GM18498 (cell line): ENCODE data around the gene PLBD2.
"Not testable (repeated sequence)": the region's sequence is repeated elsewhere in the genome, so short reads cannot be mapped to it uniquely, and the experiment has no call there.

Source experiments
- ATAC-seq: cut with Tn5 transposase; IDR thresholded peaks from one replicate; pipeline ENCODE4 v1.9.1; 2021; ENCODE audit warnings: mild to moderate bottlenecking, moderate library complexity; ENCODE audit not compliant: unreplicated experiment

PLBD2 gene

DNA sequence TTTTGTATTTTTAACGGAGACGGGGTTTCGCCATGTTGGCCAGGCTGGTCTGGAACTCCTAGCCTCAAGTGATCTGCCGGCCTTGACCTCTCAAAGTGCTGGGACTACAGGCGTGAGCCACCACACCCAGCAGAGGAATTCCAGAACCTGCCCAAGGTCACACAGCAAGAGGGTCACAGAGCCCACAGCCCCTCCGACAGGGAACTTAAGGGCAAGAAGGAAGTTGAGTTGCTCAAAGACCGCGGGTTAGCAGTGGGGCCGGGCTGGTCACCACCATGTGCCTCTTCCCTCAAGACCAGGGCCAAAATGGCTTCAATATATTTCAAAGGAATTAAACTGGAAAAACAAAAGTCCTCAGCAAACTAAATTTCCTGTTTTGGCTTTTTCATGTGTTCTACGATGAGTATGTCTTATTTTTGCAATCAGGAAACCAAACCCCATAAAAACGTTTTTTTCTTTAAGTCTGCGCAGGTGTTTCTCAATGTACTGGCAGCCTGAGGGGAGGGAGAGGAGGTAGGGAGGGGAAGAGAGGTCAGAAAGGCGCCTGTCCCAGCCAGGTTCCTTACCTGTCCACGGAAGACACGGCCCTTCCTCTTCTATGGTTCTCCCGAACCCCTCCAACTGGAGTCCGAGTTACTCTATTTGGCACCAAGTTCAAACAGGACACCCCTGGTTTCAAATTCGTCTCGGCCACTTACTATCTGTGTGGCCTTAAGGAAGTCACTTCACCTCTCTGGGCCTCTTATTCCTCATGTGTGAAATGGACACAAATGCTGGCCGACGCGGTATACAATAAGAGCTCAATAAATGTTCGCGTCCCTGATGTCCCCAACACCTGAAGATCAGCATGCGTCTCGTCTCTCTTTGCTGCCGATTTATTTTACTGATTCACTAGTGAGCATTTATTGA lies 24.3 kb upstream of the PLBD2 start:
- peak; percentile 18 for ATAC-seq

DNA sequence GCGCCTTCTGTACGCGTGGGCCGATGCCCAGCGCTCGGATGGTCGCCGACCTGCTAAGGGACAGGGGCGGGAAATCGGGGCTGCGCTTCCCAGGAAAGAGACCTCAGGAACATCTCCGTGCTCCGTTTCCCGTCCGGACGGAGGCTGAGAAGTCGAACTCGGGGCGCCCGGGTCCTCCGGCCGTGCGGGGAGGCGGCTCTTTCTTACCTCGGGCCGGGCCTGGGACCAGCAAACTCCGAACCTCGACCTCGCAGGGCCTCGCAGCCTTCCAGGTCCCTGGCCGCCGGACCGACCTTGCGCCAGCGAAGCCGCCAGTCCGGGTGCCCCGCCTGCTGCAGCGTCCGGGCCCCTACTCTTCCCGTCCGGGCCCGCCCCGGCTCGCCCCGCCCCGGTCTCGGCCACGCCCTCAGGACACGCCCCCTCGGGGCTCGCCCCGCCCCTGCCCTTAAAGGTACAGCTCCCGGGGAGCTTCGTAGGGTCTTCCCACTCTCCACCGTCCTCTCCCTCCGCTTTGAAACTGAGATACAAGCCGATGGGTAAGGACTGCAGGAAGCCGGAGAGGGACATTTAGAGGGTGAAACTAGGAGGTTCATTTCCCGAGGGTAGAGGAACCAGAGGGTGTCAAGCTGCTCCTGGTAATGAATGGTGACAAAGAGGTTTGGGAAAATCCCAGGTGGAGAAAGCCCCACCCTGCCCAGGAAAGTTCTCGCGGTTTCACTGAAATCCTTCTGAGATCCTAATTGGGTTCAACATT lies 23.4 kb upstream of the PLBD2 start, which contains the start of gene SLC8B1:
SLC8B1 (minus strand) TSS at position 324 of the 754 bp plus-strand sequence. CDS start 2,231 bp downstream, outside the sequence.
- ATAC-seq, result peak; percentile 99

DNA sequence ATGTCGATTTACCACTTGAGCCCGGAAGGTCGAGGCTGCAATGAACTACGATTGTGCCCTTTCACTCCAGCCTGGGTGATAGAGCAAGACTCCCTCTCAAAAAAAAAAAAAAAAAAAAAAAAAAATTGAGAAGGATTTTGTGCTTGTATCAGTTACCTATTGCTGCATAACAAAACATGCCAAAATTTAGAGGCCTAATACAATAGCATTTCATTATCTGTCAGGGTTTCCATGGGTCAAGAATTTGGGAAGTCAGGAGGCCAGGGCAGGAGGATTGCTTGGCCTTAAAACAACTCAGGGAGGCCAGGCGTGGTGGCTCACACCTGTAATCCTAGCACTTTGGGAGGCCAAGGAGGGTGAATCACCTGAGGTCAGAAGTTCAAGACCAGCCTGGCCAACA lies 18.8 kb upstream of the PLBD2 start:
- ATAC-seq, result no peak

DNA sequence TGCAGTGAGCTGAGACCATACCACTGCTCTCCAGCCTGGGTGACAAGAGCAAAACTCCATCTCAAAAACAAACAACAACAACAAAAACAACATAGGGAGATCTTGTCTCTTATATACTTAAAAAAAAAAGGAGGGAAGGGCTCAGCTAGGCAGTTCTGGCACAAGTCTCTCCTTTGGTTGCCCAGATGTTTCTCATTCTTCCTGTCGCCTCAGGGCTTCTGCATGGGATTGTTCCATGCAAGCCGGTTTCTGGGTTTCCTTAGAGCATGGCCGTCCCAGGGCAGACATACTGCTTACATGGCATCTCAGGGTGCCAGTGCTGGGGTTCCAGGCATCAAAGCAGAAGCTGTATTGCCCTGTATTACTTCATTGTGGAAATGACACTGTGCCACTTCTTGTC lies 18.3 kb upstream of the PLBD2 start:
- ATAC-seq, result no peak

DNA sequence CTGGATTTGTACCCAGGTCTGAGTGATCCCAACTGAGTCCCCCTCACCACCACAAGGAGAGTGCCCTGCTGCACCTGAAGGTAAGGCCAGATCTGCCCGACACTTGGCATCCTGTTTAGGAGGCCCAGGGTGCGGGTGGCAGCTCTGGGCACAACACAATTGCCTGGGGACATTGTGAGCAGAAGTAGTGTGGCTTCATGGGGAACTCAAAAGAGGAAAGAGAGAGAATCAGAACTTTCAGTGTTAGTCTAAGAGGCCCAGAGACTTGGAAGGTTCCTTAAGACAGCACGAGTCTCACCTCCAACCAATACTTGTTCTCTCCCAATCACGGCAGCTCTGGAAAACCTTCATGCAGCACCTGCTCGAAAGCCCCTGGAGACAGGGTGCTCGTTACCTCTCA lies 16.9 kb upstream of the PLBD2 start:
- no peak for ATAC-seq

DNA sequence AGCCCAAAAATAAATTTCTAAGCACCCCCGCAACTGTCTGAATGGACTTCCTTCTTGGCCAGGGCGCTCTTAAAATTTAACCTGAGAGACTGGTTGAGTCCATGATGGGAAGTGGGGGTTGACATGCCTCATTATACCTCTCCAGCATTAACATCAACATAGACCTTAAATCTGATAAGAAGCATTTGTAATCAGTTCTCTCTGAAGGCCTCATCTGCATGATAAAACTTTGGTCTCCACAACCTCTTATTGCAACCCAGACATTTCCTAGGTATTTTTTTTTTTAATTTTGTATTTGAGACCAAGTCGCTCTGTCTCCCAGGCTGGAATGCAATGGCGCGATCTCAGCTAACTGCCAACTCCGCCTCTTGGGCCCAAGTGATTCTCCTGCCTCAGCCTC lies 13.1 kb upstream of the PLBD2 start:
- ATAC-seq, result no peak

DNA sequence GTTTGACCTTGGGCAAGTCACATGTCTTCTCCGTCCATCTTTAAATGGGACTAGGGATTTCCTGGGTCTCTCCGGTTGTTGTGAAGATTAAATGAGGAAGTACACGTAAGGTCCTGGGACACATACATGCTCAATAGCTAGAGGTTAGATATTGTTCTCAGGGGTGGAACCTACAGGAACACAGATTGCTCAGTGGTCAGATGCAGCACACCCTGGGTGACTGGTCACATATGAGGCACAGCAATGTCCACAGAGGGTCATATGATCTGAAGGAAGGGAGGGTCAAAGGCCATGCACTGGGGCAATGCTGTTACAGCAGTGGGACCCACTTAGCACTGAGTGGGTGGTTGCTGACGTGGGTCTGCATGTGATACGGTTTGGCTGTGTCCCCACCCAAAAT lies 12.0 kb upstream of the PLBD2 start:
- no peak for ATAC-seq

DNA sequence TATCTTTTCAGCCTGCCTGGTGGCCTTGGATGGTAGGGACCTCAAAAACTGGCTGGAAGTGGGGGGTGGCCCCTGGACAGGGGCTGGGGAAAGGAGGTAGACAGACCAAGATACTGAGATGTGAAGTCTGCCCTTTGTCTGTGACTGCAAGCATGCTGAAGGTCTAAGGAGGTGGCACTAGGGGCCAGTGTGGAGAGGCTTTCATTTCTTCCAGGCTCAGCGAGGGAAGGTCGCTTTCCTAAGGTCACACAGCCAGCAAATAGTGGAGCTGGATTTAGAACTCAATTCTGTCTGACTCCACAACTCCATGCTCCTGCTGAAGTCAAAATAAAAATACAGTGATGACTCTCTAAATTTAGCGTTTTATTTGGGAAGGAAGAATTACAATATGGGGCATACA lies 11.3 kb upstream of the PLBD2 start:
- no peak for ATAC-seq

DNA sequence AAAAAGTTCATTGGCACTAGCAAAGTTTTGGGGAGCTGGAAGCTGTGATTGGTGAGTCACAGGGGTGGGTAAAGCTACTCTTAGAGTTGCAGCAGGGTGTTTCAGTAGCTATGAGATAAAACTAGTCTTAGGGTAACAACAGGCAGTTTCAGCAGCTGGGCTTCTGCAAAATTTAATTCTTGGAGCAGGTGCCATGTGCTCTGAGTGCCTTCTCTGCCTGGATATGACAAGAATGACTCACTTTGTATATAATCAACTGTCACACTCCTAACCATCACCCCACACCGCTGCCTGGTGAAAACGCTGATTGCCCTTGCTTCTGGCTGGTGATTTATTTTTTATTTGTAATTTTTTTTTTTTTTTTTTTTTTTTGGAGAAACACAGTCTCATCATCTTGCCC lies 10.5 kb upstream of the PLBD2 start:
- ATAC-seq, result no peak

DNA sequence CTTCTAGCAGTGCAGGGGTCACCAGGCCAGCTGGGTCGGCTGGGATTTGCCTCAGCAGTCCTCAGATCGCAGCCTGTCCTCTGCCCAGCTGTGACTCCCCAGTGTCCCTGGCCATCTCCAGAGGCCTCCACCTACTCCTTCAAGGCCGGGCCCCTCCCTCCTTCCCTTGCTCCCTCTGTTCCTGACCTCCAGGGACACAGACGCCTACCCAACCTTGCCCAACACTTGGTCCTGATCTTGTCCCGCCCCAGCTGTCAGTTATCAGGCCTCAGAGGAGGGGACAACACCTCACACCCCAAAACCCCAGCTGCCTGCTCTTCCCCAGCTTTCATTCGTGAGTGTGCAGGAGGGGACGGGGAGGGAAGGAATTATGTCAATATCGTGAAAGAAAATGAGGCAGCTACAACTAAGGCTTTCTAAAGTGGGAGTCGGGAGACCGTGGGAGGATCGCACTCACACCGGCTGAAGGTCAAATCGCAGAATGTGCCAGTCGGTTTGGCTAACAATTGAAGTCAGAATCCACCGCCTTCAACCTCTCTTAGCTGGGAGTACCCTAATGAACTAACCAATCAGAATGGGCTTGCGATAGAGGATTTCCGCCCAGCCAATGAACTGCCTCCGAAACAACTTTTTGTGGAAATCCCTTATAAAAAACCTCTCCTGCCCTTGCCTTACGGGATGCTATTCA lies 9.4 kb upstream of the PLBD2 start:
- no peak for ATAC-seq

DNA sequence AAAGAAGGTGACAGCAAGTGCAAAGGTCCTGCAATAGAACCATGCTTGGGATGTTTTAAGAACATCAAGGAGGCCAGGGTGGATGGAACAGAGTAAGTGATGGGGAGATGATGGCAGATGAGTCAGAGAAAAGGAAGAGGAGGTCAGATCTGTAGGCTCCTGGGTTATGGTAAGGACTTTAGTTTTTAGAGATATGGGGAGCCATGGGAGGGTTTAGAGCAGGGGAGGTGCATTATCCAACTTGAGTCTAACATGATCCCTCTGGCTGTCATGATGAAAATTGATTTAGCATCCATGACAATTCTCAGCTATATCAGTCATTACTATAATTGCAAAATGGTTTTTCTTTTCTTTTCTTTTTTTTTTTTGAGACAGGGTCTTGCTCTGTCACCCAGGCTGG lies 7.3 kb upstream of the PLBD2 start:
- no peak for ATAC-seq

DNA sequence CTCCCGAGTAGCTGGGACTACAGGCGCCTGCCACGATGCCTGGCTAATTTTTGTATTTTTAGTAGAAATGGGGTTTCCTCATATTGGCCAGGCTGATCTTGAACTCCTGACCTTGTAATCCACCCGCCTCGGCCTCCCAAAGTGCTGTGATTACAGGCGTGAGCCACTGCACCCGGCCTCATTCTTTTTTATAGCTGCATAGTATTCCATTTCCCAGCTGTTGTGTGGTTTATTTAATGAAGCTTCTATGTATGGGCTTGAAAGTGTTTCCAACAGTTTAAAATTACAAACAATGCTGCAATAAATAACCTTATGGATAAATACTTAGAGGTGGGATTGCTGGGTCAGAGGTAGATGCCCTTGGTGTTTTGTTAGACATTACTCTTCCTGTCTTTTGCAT lies 4.2 kb upstream of the PLBD2 start:
- ATAC-seq, result not testable (repeated sequence)

DNA sequence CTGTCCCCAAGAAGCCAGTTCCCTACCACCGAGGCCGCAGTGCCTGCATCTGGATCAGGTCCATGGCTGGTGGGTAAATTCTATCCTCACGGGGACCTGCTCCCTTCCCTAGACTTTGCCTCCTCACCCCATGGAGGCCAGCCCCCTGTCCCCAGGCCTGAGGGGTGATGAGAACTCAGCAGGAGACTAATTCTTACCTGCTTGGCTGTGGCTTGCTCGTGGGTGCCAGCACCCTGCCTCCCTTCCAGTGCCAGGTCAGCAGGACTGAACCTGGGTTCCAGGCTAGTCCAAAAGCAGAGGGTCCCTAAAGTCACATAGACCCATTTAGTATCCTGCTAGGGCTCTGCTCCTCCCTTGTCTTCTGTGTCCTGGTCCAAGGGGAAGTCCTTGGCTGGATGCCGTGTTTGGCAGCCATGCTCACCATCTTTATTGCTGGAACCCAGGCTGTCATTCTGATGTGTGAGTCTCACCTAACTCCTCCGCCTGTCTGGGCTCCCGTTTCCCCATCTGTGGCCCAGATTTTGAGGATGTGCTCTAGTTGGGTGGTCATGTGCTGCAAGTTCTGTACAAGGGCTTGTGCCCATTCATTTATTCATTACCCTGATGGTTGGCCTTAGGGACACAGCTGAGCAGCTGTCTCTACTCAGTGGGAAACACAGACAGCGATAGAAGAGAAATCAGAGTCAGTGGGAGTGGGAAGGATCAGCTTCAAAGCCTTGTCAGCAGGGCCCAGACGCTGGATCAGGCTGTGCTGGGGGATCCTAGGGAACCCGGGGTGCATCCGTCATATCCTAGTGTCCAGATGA lies 949 bp downstream of the PLBD2 start:
- no peak for ATAC-seq

DNA sequence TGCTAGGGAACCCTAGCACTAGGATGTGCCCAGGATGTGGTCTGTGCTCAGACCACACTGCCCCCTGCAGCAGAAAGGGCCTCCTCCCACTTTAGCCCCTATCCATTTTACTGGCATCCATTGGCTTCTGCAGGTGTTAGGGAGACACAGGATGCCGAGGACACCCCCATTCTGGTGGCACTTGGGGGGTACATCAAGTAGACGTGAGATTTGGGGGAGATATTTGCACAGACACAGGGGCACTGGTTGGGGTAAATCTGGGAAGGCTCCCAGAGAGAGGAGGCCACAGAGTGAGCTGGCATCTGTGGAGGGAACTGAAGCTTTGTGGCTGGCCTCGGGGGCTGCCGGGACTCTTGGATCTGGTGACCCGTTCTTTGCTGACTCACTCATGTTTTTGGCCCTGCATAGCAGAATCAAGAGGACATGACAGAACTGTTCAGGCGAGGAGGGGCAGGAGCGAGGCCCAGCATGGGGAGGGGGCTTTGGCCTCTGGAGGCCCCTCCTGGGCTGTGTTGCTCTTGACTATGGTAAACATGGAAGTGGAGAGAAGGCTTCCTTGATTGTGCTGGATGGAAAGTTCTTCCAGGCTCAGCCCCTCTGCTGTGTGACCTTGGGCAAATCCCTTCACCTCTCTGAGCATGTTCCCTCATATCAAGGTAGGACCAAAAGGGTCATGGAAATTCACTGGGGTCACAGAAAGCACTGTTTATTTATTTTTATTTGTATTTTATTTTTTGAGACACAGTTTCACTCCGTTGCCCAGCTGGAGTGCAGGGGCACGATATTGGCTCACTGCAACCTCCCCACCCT lies 1.8 kb downstream of the PLBD2 start:
- no peak for ATAC-seq

DNA sequence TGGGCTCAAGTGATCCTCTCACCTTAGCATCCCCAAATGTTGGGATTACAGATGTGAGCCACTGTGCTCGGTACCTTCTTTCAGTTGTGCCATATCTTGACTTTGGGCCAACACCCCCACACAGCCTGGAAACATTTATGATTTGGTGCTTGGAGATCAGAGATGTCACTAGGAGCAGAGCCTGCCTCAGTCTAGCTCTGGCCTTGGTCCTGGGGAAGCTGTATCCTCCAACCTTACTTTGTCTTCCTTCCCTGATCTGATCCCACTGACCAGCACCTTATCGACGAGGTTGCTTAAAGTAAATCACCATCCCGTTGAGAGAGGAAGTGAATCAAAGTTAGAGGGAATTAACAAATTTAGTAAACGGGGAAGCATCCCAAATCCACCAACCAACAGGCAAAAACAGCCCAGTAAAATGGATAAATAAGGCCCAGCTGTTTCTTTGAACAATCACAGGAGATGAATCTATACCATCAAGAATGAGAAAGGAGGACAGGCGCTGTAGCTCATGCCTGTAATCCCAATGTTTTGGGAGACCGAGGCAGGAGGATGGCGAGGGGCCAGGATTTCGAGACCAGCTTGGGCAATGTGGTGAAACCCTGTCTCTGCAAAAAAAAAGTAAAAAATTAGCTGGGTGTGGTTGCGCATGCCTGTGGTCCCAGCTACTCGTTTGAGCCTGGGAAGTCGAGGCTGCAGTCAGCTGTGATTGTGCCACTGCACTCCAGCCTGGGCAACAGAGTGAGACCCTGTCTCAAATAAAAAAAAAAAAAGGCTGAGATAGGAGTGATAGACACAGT lies 3.4 kb downstream of the PLBD2 start:
- no peak for ATAC-seq

DNA sequence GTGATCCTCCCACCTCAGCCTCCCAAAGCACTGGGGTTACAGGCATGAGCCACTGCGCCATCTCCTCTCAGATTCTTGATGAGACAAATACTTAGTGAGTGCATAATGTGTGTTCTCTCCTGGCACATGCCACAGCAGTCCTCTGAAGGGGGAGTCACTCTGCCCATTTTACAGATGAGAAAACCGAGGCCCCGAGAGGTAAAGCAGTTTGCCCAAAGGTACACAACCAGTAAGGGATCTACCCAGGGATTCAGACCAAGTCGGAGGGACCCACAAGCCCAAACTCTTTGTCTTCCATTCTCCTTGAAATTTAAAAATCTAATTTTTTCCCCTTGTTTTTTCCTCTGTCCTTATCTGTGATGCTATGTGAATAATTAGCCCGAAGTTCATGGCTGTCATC lies 6.3 kb downstream of the PLBD2 start:
- ATAC-seq, result no peak

DNA sequence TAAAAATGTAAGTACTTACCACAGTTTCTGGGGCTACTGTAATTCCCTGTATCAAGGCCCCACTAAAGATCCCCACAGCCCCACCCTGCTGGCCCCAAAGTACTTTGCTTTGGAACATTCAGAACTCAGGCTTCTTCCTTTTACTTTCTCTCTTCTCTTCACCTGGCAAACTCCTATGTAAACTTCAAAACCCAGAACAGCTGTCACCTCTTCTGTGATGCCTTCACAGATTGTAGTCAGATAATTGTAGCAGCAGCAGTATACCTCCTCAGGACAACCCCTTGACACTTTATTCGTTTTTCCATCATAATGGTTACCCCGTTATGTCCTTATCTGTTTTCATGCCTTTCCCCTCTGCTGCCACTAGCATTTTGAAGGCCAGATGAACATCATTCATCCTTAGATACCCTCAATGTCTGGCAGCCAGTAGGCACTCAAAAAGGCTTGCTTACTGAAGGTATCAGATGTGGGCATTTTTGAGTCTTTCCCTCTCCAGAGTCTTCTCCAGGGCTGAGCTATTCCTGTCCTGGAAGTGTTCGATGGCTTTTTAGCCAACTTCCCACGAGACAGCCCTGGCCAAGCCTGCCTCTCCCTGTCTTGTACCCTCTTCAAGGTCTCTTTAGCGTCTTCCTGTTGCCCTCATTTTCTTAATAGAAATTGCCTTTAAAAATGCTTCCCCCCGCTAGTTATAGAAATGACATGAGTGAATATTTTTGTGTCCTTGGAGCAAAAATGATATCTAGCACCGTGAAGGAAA lies 7.4 kb downstream of the PLBD2 start:
- no peak for ATAC-seq

DNA sequence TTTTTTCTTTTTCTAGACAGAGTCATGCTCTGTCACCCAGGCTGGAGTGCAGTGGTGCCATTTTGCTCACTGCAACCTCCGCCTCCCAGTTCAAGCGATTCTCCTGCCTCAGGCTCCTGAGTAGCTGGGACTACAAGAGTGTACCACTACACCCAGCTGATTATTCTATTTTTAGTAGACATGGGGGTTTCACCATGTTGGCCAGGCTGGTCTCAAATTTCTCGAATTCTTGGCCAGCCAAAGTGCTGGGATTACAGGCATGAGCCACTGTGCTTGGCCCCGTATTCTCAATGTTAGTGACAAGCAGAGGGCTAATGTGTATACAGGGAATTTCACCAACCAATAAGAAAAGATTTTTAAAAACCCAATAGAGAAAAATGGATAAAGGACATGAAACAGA lies 8.4 kb downstream of the PLBD2 start:
- no peak for ATAC-seq
